Peyer's patch (tissue), 4 donors: ENCODE results near the gene UBXN11.

ENCODE experiments used
- POLR2A ChIP-seq, 2 donors: fragments of 450-650 bp; IDR thresholded peaks; one replicate each; pipeline ENCODE4 v1.5.1; 2017; ENCODE audit warnings: antibody characterized with exemption in 2 of 2, mild to moderate bottlenecking in 2 of 2, moderate library complexity in 2 of 2
- TF ChIP-seq, protein P1 (sequence below), 6 experiments: fragments of 450-650 bp in 4 of 6; fragments of 200-600 bp in 2 of 6; sonication (generic) in 1 of 6; IDR thresholded peaks; one replicate each; pipeline ENCODE4 v1.5.1; 2017 to 2019; ENCODE audit warnings: antibody characterized with exemption in 6 of 6, mild to moderate bottlenecking in 3 of 6, moderate library complexity in 1 of 6

DNA sequence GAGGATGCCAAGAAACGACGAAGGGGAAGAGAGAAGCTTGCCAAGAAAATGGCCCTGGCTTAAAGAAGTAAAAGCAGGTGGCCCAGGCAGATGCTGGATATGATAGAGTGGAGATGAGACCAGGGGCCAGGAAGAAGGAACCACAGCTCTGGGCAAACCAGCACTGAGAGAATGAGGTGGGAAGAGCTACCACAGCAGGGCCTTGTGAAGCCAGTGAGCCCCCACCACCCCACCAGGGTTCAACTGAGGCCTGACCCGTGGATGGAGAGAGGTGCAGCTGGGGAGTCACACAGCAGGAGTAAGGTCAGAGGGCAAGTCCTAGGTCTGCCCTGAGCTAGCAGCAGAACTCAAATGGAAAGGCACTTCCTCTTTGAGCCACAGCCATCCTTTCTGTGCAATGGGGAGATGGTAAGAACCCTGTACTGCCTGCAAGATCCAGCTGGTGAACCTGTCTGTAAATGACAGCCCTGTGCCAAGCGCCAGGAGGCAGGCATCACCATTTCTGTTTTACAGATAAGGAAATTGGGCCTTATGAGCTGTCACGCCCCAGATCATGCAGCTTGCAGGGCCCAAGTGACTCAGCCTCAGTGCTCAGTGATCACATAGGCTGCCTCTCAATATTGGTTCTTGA is 18.0 kb downstream of the UBXN11 start:
- TF ChIP-seq, protein P1, sequence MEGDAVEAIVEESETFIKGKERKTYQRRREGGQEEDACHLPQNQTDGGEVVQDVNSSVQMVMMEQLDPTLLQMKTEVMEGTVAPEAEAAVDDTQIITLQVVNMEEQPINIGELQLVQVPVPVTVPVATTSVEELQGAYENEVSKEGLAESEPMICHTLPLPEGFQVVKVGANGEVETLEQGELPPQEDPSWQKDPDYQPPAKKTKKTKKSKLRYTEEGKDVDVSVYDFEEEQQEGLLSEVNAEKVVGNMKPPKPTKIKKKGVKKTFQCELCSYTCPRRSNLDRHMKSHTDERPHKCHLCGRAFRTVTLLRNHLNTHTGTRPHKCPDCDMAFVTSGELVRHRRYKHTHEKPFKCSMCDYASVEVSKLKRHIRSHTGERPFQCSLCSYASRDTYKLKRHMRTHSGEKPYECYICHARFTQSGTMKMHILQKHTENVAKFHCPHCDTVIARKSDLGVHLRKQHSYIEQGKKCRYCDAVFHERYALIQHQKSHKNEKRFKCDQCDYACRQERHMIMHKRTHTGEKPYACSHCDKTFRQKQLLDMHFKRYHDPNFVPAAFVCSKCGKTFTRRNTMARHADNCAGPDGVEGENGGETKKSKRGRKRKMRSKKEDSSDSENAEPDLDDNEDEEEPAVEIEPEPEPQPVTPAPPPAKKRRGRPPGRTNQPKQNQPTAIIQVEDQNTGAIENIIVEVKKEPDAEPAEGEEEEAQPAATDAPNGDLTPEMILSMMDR (IDR thresholded peaks at IDR 0.05), result no peak
- no peak for TF ChIP-seq POLR2A (IDR thresholded peaks at IDR 0.05)
